ENCODE measurements around the gene RNPEP.
"Not testable (repeated sequence)": the region's sequence is repeated elsewhere in the genome, so short reads cannot be mapped to it uniquely, and the experiment has no call there.

RNPEP gene, protein sequence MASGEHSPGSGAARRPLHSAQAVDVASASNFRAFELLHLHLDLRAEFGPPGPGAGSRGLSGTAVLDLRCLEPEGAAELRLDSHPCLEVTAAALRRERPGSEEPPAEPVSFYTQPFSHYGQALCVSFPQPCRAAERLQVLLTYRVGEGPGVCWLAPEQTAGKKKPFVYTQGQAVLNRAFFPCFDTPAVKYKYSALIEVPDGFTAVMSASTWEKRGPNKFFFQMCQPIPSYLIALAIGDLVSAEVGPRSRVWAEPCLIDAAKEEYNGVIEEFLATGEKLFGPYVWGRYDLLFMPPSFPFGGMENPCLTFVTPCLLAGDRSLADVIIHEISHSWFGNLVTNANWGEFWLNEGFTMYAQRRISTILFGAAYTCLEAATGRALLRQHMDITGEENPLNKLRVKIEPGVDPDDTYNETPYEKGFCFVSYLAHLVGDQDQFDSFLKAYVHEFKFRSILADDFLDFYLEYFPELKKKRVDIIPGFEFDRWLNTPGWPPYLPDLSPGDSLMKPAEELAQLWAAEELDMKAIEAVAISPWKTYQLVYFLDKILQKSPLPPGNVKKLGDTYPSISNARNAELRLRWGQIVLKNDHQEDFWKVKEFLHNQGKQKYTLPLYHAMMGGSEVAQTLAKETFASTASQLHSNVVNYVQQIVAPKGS

GRCh38 chr1:201982623-201983379, at the start of gene RNPEP:
RNPEP (plus strand) TSS chr1:201982648; CDS start chr1:201982667, 19 bp downstream.
- no peak for DNase-seq (ENCODE audit: low read depth)
- peak within 1 kb of the TSS; percentile 67 for H3K4me3 ChIP-seq (ENCODE audit: low read length)
- TF ChIP-seq, protein P1, sequence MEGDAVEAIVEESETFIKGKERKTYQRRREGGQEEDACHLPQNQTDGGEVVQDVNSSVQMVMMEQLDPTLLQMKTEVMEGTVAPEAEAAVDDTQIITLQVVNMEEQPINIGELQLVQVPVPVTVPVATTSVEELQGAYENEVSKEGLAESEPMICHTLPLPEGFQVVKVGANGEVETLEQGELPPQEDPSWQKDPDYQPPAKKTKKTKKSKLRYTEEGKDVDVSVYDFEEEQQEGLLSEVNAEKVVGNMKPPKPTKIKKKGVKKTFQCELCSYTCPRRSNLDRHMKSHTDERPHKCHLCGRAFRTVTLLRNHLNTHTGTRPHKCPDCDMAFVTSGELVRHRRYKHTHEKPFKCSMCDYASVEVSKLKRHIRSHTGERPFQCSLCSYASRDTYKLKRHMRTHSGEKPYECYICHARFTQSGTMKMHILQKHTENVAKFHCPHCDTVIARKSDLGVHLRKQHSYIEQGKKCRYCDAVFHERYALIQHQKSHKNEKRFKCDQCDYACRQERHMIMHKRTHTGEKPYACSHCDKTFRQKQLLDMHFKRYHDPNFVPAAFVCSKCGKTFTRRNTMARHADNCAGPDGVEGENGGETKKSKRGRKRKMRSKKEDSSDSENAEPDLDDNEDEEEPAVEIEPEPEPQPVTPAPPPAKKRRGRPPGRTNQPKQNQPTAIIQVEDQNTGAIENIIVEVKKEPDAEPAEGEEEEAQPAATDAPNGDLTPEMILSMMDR (conservative IDR thresholded peaks at IDR 0.05; ENCODE audit: low read depth, low read length), result no peak

DNA sequence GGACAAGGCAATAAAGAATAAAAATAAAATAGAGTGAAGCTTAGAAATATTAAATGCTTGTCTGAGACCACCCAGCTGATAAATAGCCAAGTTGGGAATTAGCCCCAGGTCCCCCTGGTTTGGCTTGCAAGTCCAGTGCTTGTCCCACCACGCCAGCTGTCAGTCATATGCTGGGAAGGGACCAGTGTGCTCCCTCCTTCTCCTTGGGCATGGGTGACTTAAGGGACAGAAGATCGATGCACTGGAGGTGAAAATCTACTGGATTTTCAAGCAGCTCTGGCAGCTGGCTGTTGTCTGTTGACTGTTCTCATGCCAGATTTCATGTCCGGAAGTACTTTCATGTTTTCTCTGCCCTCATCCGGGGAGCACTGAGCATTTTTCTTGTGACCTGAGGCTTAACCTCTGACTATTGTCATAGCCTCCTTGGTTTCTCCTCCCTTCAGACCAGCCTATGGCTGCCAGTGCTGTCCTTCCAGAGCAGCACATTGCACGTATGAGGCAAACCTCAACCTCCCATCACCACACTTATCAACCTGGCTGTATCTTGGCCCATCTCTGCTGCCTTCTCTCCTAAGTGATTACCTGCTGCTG, 48.5 kb upstream of the RNPEP start:
- DNase-seq (ENCODE audit: low read depth), result no peak
- H3K4me3 ChIP-seq (ENCODE audit: low read length), result no peak overlapping the region
- TF ChIP-seq, protein P1 (conservative IDR thresholded peaks at IDR 0.05; ENCODE audit: low read depth, low read length), result no peak

DNA sequence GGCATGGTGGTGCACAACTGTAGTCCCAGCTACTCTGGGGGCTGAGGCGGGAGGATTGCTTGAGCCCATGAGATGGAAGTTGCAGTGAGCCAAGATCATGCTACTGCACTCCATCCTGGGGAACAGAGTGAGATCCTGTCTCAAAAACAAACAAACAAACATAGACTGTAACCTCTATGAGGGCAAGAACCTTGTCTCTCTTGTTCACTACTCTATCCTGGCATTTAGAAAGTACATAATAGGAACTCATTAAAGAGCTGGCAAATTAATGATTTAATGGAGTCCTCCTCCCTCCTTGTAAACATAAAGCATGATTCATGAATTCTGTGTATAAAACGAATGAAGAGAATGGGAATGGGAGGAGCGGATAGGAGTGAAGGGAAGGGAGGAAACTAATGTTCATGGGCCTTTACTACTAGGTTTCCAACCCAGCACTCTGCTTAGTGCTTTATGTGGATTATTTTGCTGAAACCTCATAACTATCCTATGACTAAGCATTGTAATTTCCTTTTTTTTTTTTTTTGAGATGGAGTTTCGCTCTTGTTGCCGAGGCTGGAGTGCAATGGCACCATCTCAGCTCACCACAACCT, 44.7 kb upstream of the RNPEP start:
- H3K4me3 ChIP-seq (ENCODE audit: low read length), result no peak overlapping the region
- no peak for DNase-seq (ENCODE audit: low read depth)
- TF ChIP-seq, protein P1 (conservative IDR thresholded peaks at IDR 0.05; ENCODE audit: low read depth, low read length), result no peak

DNA sequence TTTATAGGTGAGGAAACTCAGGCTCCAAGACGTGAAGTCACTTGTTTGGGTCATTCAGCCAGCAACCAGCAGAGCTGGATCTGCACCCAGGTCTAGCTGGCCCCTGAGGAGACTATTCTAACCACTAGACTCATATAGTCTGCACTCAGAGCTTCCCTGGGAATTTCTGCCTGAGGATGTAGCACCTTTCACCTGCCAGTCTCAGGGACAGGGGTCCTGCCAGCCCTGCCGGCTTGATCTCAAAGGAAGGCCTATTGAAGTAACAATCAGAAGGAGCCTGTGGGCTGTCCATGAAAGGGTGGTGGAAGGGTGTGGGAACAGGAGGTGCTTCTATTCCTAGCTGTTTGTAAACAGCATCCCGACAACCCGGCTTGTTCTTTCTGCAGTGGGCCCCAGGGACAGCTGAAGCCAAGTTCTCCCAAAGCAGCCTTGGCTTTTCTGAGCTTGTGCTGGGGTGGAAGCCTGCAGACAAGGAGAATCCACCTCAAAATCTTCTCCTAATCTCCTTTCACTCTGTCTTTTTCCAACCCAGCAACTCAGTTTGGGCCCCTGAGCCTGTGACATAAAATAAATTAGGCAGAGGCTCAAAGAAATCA, 43.9 kb upstream of the RNPEP start:
- H3K4me3 ChIP-seq (ENCODE audit: low read length), result no peak overlapping the region
- no peak for DNase-seq (ENCODE audit: low read depth)
- TF ChIP-seq, protein P1 (conservative IDR thresholded peaks at IDR 0.05; ENCODE audit: low read depth, low read length), result no peak

- TF ChIP-seq, protein P1 (conservative IDR thresholded peaks at IDR 0.05; ENCODE audit: low read depth, low read length), result no peak
- no peak overlapping the region for H3K4me3 ChIP-seq (ENCODE audit: low read length)
- DNase-seq (ENCODE audit: low read depth), result no peak
Measured at GRCh38 chr1:201939148-201939547, 43.3 kb upstream of the RNPEP start.

GRCh38 chr1:201939574-201939973, 42.9 kb upstream of the RNPEP start:
- DNase-seq (ENCODE audit: low read depth), result no peak
- TF ChIP-seq, protein P1 (conservative IDR thresholded peaks at IDR 0.05; ENCODE audit: low read depth, low read length), result no peak
- H3K4me3 ChIP-seq (ENCODE audit: low read length), result no peak overlapping the region

GRCh38 chr1:201940316-201940715, 42.1 kb upstream of the RNPEP start:
- not testable (repeated sequence) for H3K4me3 ChIP-seq (ENCODE audit: low read length); DNase-seq (ENCODE audit: low read depth)

Measured in retinal pigment epithelial cell (primary cell).